PC-9 (cell line): Measurements from ENCODE around the gene LAMC2. TPM values are rescaled to one million over a fixed set of nuclear protein-coding genes. Genes with fewer than 3 reads are reported as not detected.

Experiments
- BruUV-seq: library from RNA; stranded (reverse); fragments of 400-500 nt; replicated peaks from 2 replicates; lab custom pipeline; 2021; lab: Mats Ljungman, UMichigan
- CTCF ChIA-PET: fragments of 300-600 bp; sonication (Branson Sonifier 250); formaldehyde crosslinking; loops from one replicate; lab custom pipeline; 2022; ENCODE audit warnings: antibody characterized with exemption; lab: Charles Lee
- POLR2A ChIA-PET: fragments of 300-600 bp; sonication (Branson Sonifier 250); formaldehyde crosslinking; loops from one replicate; lab custom pipeline; 2022; ENCODE audit warnings: antibody characterized with exemption; ENCODE audit not compliant: unreplicated experiment; lab: Charles Lee
- DNase-seq, 2 experiments: peaks; one replicate each; pipeline versions ENCODE4 v3.0.0 to v3.0.0-alpha.2; 2015 to 2022; ENCODE audit warnings: mixed read lengths in 1 of 2
- H2AFZ ChIP-seq: fragments of 200-600 bp; sonication (generic); 2 replicates; pipeline ENCODE4 v1.8.1; 2017; ENCODE audit warnings: antibody characterized with exemption
- H3F3A ChIP-seq: fragments of 200-600 bp; sonication (generic); 2 replicates; pipeline ENCODE4 v1.8.1; 2017; ENCODE audit warnings: antibody characterized with exemption, mild to moderate bottlenecking, low read depth; ENCODE audit not compliant: insufficient read depth
- H3K27ac ChIP-seq: fragments of 200-600 bp; sonication (generic); 2 replicates; pipeline ENCODE4 v1.6.1; 2016; ENCODE audit warnings: mixed run types
- H3K27me3 ChIP-seq: fragments of 200-600 bp; sonication (generic); 2 replicates; pipeline ENCODE4 v1.6.1; 2016; ENCODE audit warnings: low read depth, mixed run types; ENCODE audit not compliant: insufficient read depth
- H3K36me3 ChIP-seq: fragments of 200-600 bp; sonication (generic); 2 replicates; pipeline ENCODE4 v1.6.1; 2016; ENCODE audit warnings: low read depth, mixed run types
- H3K4me1 ChIP-seq: fragments of 200-600 bp; sonication (generic); replicated peaks from 2 replicates; pipeline ENCODE4 v1.6.1; 2016; ENCODE audit warnings: mixed run types; ENCODE audit not compliant: insufficient read depth
- H3K4me2 ChIP-seq: fragments of 200-600 bp; sonication (generic); 2 replicates; pipeline ENCODE4 v1.6.1; 2017; ENCODE audit warnings: mixed run types
- H3K4me3 ChIP-seq: fragments of 200-600 bp; sonication (generic); 2 replicates; pipeline ENCODE4 v1.6.1; 2016; ENCODE audit warnings: mixed run types
- H3K79me2 ChIP-seq: fragments of 200-600 bp; sonication (generic); 2 replicates; pipeline ENCODE4 v1.6.1; 2017; ENCODE audit warnings: low read depth, mixed run types
- H3K9me2 ChIP-seq: fragments of 200-600 bp; sonication (generic); 2 replicates; pipeline ENCODE4 v1.8.1; 2017; ENCODE audit warnings: mild to moderate bottlenecking; ENCODE audit not compliant: insufficient read depth
- H3K9me3 ChIP-seq: fragments of 200-600 bp; sonication (generic); 2 replicates; pipeline ENCODE4 v1.8.1; 2016; ENCODE audit warnings: low read depth; ENCODE audit not compliant: insufficient read depth
- H4K20me1 ChIP-seq: fragments of 200-600 bp; sonication (generic); 2 replicates; pipeline ENCODE4 v1.8.1; 2017; ENCODE audit not compliant: insufficient read depth
- CTCF ChIP-seq: fragments of 200-600 bp; sonication (generic); conservative IDR thresholded peaks from 2 replicates; pipeline ENCODE4 v1.6.1; 2017; ENCODE audit warnings: mixed run types, antibody characterized with exemption, mild to moderate bottlenecking, moderate library complexity
- EZH2 ChIP-seq: fragments of 200-600 bp; sonication (generic); IDR thresholded peaks from 2 replicates; pipeline ENCODE4 v1.8.0; 2017; ENCODE audit warnings: antibody characterized with exemption, low read depth
- intact Hi-C: fragments of 100-400 bp; cut with micrococcal nuclease; formaldehyde crosslinking; loops from one replicate; pipeline ENCODE4 v1.10.0; 2022; ENCODE audit not compliant: unreplicated experiment
- total RNA-seq: library from RNA; stranded (reverse); gene quantifications from 2 replicates; pipeline ENCODE4 v1.2.3, GENCODE V29; 2021

Gene LAMC2
- total RNA-seq, 1 experiment from 2014 or later = 109 TPM

GRCh38 chr1:183203094-183203493 is 17.0 kb downstream of the LAMC2 start:
- H3K27ac ChIP-seq = no peak overlapping the region
- H4K20me1 ChIP-seq = no peaks in the 10 kb centered on the region
- H3K27me3 ChIP-seq = no peaks in the 10 kb centered on the region
- no peaks in the 10 kb centered on the region for H3K4me1 ChIP-seq
- H2AFZ ChIP-seq = no peak overlapping the region
- no peak for TF ChIP-seq EZH2
- intact Hi-C loops = no loop called here
- H3K4me3 ChIP-seq = no peak overlapping the region
- H3F3A ChIP-seq = no peaks in the 10 kb centered on the region
- 0 out of 2 replicates have a peak, but pooled peaks cover 6% of the 10 kb centered on the region for H3K36me3 ChIP-seq
- ChIA-PET CTCF (no interaction called here), POLR2A (interaction anchor here (0.6 kb wide), 1 partner anchor 208 kb away, joined by 5 read pairs; no protein-coding TSS in a partner anchor)
- peaks cover 38% of the 10 kb centered on the region for H3K79me2 ChIP-seq
- no peak overlapping the region for H3K4me2 ChIP-seq
- DNase-seq = no peak
- no TSS peak for BruUV-seq
- no peaks in the 10 kb centered on the region for H3K9me3 ChIP-seq
- H3K9me2 ChIP-seq = no peaks in the 10 kb centered on the region

- Histone ChIP-seq H3K4me1 (peaks cover 13% of the 10 kb centered on the region), H3F3A (peaks cover 7% of the 10 kb centered on the region; the same call in 1 of the 2 replicates), H3K9me2 (no peaks in the 10 kb centered on the region), H3K27ac (no peak overlapping the region), H3K79me2 (peaks cover 25% of the 10 kb centered on the region), H4K20me1 (no peaks in the 10 kb centered on the region), H2AFZ (no peak overlapping the region), H3K4me3 (no peak overlapping the region), H3K9me3 (no peaks in the 10 kb centered on the region), H3K36me3 (peaks cover 6% of the 10 kb centered on the region; the same call in 1 of the 2 replicates), H3K27me3 (no peaks in the 10 kb centered on the region), H3K4me2 (no peak overlapping the region)
- POLR2A ChIA-PET = interaction anchor here (0.6 kb wide), 1 partner anchor 286 kb away, joined by 3 read pairs; no protein-coding TSS in a partner anchor
- no TSS peak for BruUV-seq
- intact Hi-C loops = no loop called here
- TF ChIP-seq EZH2 (no peak), CTCF (no peak)
- no peak for DNase-seq
- CTCF ChIA-PET = no interaction called here
These were observed 19.2 kb downstream of the LAMC2 start for GRCh38 chr1:183205196-183205781.

DNA sequence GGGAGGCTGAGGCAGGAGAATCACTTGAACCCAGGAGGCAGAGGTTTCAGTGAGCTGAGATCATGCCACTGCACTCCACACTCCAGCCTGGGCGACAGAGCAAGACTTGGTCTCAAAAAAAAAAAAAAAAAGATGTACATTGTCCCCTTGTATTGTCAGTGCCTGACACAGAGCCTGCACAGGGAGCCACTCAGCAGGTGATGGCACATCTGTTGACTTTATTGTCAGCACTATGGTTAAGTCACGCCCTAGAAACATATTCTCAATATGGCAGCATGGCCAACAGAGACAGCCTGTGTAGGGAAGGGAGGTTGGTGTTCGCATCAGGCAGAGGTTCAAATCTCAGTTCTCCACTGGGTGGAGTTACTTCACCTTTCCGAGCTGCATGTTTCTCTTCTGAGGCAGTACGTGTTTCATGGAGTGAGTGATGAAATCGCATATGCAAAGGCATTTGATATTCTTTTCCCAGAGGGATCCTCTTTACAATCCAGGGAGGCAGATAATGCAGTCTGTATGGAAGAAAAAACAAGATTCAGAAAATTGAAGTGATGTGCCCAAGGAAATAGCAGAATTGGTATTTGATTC is 20.6 kb downstream of the LAMC2 start:
- TF ChIP-seq EZH2 = no peak
- no peak for TF ChIP-seq CTCF
- no peaks in the 10 kb centered on the region for H3K9me3 ChIP-seq
- H3K27me3 ChIP-seq = no peaks in the 10 kb centered on the region
- H3K79me2 ChIP-seq = peaks cover 28% of the 10 kb centered on the region
- H4K20me1 ChIP-seq = no peaks in the 10 kb centered on the region
- H3K36me3 ChIP-seq = peaks cover 10% of the 10 kb centered on the region; the same call in 1 of the 2 replicates
- no peak for DNase-seq
- no TSS peak for BruUV-seq
- CTCF ChIA-PET = no interaction called here
- no peak overlapping the region for H3K4me2 ChIP-seq
- POLR2A ChIA-PET = no interaction called here
- no peak overlapping the region for H3K27ac ChIP-seq
- H3K4me1 ChIP-seq = peaks cover 13% of the 10 kb centered on the region
- intact Hi-C loops = no loop called here
- H3F3A ChIP-seq = peaks cover 7% of the 10 kb centered on the region; the same call in 1 of the 2 replicates
- H3K4me3 ChIP-seq = no peak overlapping the region
- H3K9me2 ChIP-seq = no peaks in the 10 kb centered on the region
- H2AFZ ChIP-seq = no peak overlapping the region
